ENCODE results near the gene PDSS1. TPM values are rescaled to one million over a fixed set of nuclear protein-coding genes. Genes with fewer than 3 reads are reported as not detected.
"Not testable (repeated sequence)": the region's sequence is repeated elsewhere in the genome, so short reads cannot be mapped to it uniquely, and the experiment has no call there.

PDSS1 gene
- total RNA-seq, 2 donors from 2014 or later: 1.6 to 9.3 TPM

DNA sequence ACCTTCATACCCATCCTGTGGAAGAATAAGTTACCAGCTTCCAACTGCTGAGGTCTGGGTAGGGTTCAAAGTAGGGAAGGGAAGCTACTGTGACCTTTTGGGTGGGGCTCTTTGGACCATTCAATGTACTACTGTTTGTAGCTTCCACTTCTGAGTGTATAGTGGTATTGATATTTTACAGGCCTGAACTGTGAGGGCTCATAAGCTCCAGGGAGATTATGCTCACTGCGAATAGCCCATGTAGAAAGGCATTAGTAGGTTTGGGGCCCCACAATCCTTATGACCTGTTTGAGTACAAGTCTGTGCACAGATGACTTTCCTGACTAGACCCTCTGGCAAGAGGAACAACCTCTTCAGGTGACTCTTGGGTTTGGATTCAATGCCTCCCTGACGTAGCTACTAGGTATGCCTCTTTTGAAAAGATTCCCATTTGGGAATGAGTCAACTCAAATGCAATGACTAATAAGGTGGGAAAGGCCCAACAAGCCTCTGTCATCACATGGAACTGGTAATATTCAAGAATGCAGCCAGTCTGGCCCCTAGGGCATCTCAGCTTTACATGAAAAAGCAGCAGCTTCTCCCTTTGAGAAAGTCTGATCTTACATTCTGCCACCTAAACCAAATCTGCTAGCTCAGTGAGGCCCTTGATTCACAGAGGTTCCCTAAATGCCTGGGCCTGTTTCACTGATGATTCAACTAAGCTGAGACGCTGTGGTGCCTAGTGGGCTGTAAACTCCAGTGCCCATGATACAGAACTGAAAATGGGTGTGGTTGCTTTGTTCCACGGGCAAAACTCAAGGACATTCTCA, 83.5 kb downstream of the PDSS1 start:
- Histone ChIP-seq H3K9me3 (no peaks in the 10 kb centered on the region), H3K27me3 (no peaks in the 10 kb centered on the region), H3K36me3 (replicated peaks in 1 of 2; ENCODE audit: insufficient read depth in 1 of 2, low read depth in 2 of 2) (no peaks in the 10 kb centered on the region), H3K4me3 (no peak overlapping the region), H3K27ac (no peak overlapping the region), H3K4me1 (peaks cover 17% of the 10 kb centered on the region)
- TF ChIP-seq, protein P1, sequence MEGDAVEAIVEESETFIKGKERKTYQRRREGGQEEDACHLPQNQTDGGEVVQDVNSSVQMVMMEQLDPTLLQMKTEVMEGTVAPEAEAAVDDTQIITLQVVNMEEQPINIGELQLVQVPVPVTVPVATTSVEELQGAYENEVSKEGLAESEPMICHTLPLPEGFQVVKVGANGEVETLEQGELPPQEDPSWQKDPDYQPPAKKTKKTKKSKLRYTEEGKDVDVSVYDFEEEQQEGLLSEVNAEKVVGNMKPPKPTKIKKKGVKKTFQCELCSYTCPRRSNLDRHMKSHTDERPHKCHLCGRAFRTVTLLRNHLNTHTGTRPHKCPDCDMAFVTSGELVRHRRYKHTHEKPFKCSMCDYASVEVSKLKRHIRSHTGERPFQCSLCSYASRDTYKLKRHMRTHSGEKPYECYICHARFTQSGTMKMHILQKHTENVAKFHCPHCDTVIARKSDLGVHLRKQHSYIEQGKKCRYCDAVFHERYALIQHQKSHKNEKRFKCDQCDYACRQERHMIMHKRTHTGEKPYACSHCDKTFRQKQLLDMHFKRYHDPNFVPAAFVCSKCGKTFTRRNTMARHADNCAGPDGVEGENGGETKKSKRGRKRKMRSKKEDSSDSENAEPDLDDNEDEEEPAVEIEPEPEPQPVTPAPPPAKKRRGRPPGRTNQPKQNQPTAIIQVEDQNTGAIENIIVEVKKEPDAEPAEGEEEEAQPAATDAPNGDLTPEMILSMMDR (IDR thresholded peaks at IDR 0.05): no peak
- TF ChIP-seq POLR2A (IDR thresholded peaks at IDR 0.05): no peak
- WGBS, 2 donors: 55 to 76% methylated on average over 4 of the region's 4 CpGs
- DNase-seq (peak in 1 of 4 donors; percentile 7), ATAC-seq (peak; percentile 18)
- intact Hi-C loops (cut with DNase I): no loop called here

DNA sequence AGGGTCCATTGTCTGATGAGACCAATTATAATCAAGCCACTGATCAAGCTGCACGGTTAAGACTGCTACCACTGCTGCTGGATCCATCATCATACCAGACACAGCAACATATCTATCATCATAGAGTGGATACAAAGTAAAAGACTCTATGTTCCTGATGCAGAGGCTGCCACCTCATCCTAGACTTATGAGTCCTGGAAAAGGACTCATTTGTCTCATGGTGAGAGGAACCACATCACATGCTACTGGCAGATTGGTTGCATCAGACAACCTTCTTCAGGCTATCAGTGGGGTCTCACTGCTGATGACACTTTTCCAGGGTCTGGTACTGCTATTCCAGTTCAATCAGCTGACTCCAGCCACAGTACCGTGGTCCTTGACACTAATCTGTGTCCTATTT, 84.3 kb downstream of the PDSS1 start:
- Histone ChIP-seq H3K4me1 (peaks cover 17% of the 10 kb centered on the region), H3K9me3 (no peaks in the 10 kb centered on the region), H3K4me3 (no peak overlapping the region), H3K27me3 (no peaks in the 10 kb centered on the region), H3K27ac (no peak overlapping the region), H3K36me3 (replicated peaks in 1 of 2; ENCODE audit: insufficient read depth in 1 of 2, low read depth in 2 of 2) (no peaks in the 10 kb centered on the region)
- intact Hi-C loops (cut with DNase I): no loop called here
- ATAC-seq (no peak), DNase-seq (no peak)
- no peak for TF ChIP-seq POLR2A (IDR thresholded peaks at IDR 0.05)
- TF ChIP-seq, protein P1 (IDR thresholded peaks at IDR 0.05): no peak
- 78 to 89% methylated on average over 2 of the region's 2 CpGs for WGBS, 2 donors

DNA sequence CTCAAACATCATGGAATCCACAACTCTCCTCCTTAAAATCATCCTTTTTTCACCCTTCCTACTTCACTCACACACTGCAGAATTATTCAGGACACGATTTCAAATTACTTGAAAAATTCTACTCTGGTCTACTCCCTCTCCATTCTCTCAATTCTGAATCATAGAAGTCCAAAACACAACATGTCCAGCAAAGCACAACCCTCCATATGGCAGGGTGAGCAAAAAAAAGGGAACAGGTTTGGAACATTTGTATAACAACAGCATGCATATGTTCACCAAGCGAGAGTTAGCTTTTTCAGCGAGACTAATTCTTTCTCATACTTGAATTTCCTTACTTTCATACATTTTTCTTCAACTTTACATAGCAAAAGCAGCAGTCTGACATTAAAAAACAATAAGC, 89.9 kb downstream of the PDSS1 start:
- Histone ChIP-seq H3K9me3 (no peaks in the 10 kb centered on the region), H3K27me3 (no peaks in the 10 kb centered on the region), H3K36me3 (replicated peaks in 1 of 2; ENCODE audit: insufficient read depth in 1 of 2, low read depth in 2 of 2) (no peaks in the 10 kb centered on the region), H3K27ac (no peak overlapping the region), H3K4me1 (no peaks in the 10 kb centered on the region), H3K4me3 (no peak overlapping the region)
- DNase-seq: no peak
- TF ChIP-seq, protein P1 (IDR thresholded peaks at IDR 0.05): no peak
- TF ChIP-seq POLR2A (IDR thresholded peaks at IDR 0.05): no peak
- no peak for ATAC-seq
- intact Hi-C loops (cut with DNase I): no loop called here
- 95% methylated on average over 3 of the region's 3 CpGs for WGBS, 2 donors

DNA sequence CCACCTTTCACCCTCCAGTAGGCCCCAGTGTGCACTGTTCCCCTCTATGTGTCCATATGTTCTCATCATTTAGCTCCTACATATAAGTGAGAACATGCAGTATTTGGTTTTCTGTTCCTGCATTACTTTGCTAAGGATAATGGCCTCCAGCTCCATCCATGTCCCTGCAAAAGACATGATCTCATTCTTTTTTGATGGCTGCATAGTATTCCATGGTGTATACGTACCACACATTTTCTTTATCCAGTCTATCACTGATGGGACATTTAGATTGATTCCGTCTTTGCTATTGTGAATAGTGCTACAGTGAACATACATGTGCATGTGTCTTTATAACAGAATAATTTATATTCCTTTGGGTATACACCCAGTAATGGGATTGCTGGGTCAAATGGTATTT, 92.3 kb downstream of the PDSS1 start:
- not testable (repeated sequence) for H3K36me3 ChIP-seq (replicated peaks in 1 of 2; ENCODE audit: insufficient read depth in 1 of 2, low read depth in 2 of 2); ATAC-seq

DNA sequence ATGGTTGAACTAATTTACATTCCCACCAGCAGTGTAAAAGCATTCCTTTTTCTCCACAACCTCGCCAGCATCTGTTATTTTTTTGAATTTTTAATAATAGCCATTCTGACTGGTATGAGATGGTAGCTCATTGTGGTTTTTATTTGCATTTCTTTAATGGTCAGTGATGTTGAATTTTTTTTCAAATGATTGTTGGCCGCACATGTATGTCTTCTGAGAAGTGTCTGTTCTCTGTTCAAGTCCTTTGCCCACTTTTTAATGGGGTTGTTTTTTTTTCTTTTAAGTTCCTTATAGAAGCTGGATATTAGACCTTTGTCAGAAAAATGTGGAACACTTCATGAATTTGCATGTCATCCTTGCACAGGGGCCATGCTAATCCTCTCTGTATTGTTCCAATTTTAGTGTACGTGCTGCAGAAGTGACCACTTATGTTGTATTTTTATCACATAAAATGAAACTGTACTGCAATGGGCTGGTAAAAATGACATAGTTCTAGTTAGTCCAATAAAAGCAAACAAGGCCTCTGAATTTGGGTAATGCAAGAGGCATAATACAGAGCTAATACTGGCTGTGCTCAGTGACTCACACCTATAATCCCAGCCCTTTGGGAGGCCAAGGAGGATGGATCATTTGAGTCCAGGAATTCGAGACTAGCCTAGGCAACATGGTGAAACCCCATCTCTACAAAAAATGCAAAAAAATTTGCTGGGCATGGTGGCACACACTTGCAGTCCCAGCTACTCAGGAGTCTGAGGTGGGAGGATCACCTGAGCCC, 92.9 kb downstream of the PDSS1 start:
- Histone ChIP-seq H3K4me3 (no peak overlapping the region), H3K9me3 (no peaks in the 10 kb centered on the region), H3K27me3 (no peaks in the 10 kb centered on the region), H3K4me1 (peaks cover 9% of the 10 kb centered on the region), H3K36me3 (replicated peaks in 1 of 2; ENCODE audit: insufficient read depth in 1 of 2, low read depth in 2 of 2) (no peaks in the 10 kb centered on the region), H3K27ac (no peak overlapping the region)
- intact Hi-C loops (cut with DNase I): no loop called here
- ATAC-seq (no peak), DNase-seq (no peak)
- 95 to 96% methylated on average over 4 of the region's 4 CpGs for WGBS, 2 donors
- no peak for TF ChIP-seq POLR2A (IDR thresholded peaks at IDR 0.05)
- TF ChIP-seq, protein P1 (IDR thresholded peaks at IDR 0.05): no peak

More for the DNA sequence above, 92.3 kb downstream of the PDSS1 start:
- intact Hi-C loops (cut with DNase I); H3K4me3 ChIP-seq; H3K9me3 ChIP-seq; H3K27ac ChIP-seq; H3K27me3 ChIP-seq; DNase-seq; H3K4me1 ChIP-seq: not testable (repeated sequence)
- 95 to 98% methylated on average over 2 of the region's 2 CpGs for WGBS, 2 donors
